T-helper 1 cell treated with Interleukin-12 subunit alpha and Interleukin-12 subunit beta and Interleukin-4 antibody, amounts not matched to agents 30 μg/mL and 1 μg/mL, for 36 hours (primary cell): Measurements from ENCODE around the gene UBA1.

ENCODE experiments used
- H3K27ac Mint-ChIP-seq: one replicate; pipeline ENCODE4 v1.8.0; 2021; ENCODE audit warnings: mild to moderate bottlenecking, mixed read lengths
- H3K27me3 Mint-ChIP-seq: one replicate; pipeline ENCODE4 v1.8.0; 2021; ENCODE audit warnings: low read depth, mixed read lengths
- H3K36me3 Mint-ChIP-seq: one replicate; pipeline ENCODE4 v1.8.0; 2021; ENCODE audit warnings: low read depth, mixed read lengths
- H3K4me1 Mint-ChIP-seq: one replicate; pipeline ENCODE4 v1.8.0; 2021; ENCODE audit warnings: low read depth, mixed read lengths
- H3K4me3 Mint-ChIP-seq: one replicate; pipeline ENCODE4 v1.8.0; 2021; ENCODE audit warnings: mild to moderate bottlenecking, moderate library complexity, mixed read lengths
- H3K9me3 Mint-ChIP-seq: one replicate; pipeline ENCODE4 v1.8.0; 2021; ENCODE audit warnings: mixed read lengths

Gene UBA1

DNA sequence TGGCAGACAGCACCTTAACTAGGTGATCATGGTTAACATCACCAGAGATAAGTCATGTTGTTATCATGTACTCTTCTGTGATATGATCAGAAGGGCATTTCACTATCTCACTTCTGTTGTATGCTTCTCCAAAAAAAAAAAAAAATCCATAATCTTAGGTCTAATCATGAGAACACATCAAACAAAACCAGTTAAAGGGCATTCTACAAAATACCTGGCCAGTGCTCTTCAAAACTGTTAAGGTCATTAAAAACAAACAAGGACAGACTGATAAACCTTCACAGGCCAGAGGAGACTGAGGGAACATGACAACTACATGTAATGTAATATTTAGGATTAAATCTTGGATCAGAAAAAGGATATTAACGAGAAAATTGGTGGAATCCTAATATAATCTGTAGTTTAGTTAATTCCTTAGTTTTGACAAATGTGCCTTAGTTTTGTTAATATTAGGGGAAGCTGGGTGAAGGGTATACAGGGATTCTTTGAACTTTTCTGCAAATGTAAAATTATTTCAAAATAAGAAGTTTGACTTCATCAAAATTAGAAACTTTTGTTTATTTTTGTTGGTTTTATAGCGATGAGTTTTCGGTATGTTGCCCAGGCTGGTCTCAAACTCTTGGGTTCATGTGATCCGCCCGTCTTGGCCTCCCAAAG is 30.6 kb upstream of the UBA1 start:
- peaks cover 9% of the 10 kb centered on the region for H3K36me3 Mint-ChIP-seq
- no peaks in the 10 kb centered on the region for H3K9me3 Mint-ChIP-seq
- H3K4me1 Mint-ChIP-seq, result no peaks in the 10 kb centered on the region
- H3K4me3 Mint-ChIP-seq, result no peak overlapping the region
- H3K27me3 Mint-ChIP-seq, result no peaks in the 10 kb centered on the region
- H3K27ac Mint-ChIP-seq, result no peak overlapping the region

DNA sequence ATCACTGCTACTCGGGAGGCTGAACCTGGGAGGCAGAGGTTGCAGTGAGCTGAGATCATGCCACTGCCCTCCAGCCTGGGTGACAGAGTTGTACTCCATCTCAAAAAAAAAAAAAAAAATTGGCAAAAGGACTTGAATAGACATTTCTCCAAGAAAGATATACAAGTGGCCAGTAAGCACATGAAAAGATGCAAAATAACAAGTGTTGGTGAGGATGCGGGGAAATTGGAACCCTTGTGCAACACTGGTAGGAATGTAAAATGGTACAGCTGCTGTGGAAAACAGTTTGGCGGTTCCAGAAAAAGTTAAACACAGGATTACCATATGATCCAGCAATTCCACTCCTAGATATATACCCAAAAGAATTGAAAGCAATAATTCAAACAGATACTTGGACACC is 29.2 kb upstream of the UBA1 start:
- no peak overlapping the region for H3K4me3 Mint-ChIP-seq
- no peaks in the 10 kb centered on the region for H3K27me3 Mint-ChIP-seq
- no peaks in the 10 kb centered on the region for H3K9me3 Mint-ChIP-seq
- no peak overlapping the region for H3K27ac Mint-ChIP-seq
- H3K4me1 Mint-ChIP-seq, result no peaks in the 10 kb centered on the region
- H3K36me3 Mint-ChIP-seq, result peaks cover 14% of the 10 kb centered on the region

DNA sequence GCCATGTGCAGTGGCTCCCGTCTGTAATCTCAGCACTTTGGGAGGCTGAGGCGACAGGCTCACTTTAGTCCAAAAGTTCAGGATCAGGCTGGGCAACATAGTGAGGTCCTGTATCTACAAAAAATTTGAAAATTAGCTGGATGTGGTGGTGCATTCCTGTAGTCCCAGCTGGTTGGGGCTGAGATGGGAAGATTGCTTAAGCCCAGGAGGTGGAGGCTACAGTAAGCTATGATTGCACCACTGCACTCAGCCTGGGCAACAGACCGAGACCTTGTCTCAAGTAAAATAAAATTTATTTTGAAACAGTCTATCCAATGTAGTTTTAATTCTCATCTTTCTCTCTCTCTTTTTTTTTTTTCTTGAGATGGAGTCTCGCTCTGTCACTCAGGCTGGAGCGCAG is 27.5 kb upstream of the UBA1 start:
- Mint-ChIP-seq H3K27ac (no peak overlapping the region), H3K36me3 (peaks cover 13% of the 10 kb centered on the region), H3K27me3 (no peaks in the 10 kb centered on the region), H3K4me3 (no peak overlapping the region), H3K4me1 (no peaks in the 10 kb centered on the region), H3K9me3 (no peaks in the 10 kb centered on the region)

DNA sequence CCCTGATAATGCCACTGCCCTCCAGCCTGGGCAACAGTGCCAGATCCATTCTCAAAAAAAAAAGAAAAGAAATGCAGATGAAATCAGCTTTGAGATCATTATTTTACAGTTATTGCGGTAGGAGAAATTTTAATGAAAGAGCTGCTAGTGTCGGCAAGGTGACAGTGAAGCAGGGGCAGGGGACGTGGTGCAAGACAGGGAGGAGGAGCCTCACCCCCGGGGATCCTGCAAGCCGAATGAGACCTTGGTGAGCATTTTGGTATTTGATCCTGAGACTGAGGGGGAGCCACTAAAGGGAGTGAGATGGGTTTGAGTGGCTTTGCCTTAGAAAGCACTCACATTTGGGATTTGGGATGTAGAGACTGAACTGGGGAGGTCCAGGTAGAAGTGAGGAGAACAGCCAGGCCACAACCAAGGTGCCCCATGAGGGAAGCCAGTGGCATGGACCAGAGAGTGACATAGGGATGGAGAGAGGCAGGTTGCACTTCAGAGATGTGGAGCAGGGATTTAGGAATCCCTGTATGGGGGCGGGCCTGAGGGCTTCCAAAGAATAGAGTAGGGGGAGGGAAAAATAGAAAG is 25.0 kb upstream of the UBA1 start:
- Mint-ChIP-seq H3K4me1 (no peaks in the 10 kb centered on the region), H3K9me3 (no peaks in the 10 kb centered on the region), H3K4me3 (no peak overlapping the region), H3K27me3 (no peaks in the 10 kb centered on the region), H3K27ac (no peak overlapping the region), H3K36me3 (peaks cover 14% of the 10 kb centered on the region)

DNA sequence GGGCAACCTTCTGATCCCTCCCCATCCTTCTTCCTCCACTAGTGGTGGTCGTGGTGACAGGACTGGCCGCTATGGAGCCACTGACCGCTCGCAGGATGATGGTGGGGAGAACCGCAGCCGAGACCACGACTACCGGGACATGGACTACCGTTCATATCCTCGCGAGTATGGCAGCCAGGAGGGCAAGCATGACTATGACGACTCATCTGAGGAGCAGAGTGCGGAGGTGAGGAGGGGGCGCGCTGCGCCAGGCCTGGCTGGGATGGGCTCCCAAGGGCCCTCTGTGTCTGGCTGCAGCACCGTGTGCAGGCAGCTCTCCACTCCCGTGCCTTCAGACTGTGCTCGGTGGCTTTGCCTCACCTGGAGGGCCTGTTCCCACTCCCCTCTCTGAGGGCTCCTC is 24.4 kb upstream of the UBA1 start:
- H3K27ac Mint-ChIP-seq, result no peak overlapping the region
- H3K27me3 Mint-ChIP-seq, result no peaks in the 10 kb centered on the region

DNA sequence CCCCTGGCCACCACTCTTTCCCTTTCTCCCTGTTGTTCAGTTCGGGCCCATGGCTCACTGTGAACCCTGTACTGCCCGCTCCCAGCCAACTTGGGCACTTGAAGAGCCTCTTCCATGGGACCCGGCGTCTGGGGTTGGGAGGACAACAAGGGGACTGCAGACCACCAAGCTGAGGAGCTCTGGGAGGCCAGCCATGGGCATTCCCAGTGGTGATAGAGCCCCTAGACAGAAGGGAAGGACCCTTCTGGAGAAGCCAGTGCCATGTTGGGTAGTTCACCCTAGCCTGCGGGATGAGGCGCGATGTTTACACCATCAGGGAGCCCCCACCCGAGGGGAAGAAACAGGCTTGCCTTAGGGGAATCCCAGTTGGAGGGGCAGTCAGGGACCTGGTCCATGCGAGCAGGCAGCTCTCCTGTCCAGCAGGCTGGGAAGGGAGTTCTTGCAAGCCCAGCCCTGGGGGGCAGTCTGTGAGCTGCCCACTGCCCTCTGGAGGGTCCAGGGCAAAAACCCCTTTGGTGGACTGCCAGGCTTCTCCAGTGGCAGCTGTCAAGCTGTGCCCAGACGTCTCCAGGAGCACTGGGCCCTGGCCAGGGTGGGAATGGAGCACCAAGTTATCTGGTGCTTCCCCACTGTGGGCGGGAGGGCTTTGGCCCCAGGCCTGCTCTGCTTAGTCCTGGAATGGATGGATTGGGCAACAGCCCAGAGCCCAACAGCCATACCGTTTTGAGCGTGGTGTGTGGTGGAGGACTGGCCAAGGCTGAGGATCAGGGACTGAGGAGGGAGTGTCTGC is 23.7 kb upstream of the UBA1 start:
- no peaks in the 10 kb centered on the region for H3K27me3 Mint-ChIP-seq
- peaks cover 9% of the 10 kb centered on the region for H3K36me3 Mint-ChIP-seq
- no peaks in the 10 kb centered on the region for H3K9me3 Mint-ChIP-seq
- no peaks in the 10 kb centered on the region for H3K4me1 Mint-ChIP-seq
- H3K27ac Mint-ChIP-seq, result no peak overlapping the region
- no peak overlapping the region for H3K4me3 Mint-ChIP-seq

More for the DNA sequence above, 24.4 kb upstream of the UBA1 start:
- no peaks in the 10 kb centered on the region for H3K9me3 Mint-ChIP-seq
- H3K36me3 Mint-ChIP-seq, result peaks cover 14% of the 10 kb centered on the region
- no peaks in the 10 kb centered on the region for H3K4me1 Mint-ChIP-seq
- no peak overlapping the region for H3K4me3 Mint-ChIP-seq

DNA sequence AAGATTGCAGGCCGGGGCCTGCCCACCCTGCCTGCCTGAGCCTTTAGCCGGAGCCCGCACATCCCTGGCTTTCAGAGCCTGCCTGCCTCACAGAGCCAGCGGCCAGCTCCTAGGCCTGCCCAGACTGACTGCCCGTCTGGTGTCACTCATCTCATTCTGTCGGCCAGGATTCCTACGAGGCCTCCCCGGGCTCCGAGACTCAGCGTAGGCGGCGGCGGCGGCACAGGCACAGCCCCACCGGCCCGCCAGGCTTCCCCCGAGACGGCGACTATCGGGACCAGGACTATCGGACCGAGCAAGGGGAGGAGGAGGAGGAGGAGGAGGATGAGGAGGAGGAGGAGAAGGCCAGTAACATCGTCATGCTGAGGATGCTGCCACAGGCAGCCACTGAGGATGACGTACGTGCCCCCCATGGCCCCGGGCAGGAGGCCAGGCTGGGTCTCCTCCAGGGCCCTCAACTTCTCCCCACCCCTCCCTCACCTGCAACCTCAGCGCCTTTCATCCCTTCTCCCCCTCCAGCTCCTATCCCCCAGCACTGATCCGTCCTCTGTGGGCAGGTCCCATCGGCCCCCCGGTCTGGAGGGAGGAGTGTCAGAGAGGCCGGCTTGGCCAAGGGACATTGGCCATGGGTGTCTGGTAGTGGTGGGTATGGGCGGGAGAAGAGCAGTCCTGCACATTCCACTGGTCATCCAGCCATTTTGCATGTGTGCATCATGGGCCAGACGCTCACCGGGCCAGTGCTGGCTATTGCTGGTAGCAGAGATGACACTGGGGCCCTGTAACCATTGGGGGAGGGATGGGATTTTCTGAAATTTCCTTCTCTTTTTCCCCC is 22.6 kb upstream of the UBA1 start:
- peaks cover 8% of the 10 kb centered on the region for H3K36me3 Mint-ChIP-seq
- no peaks in the 10 kb centered on the region for H3K4me1 Mint-ChIP-seq
- H3K4me3 Mint-ChIP-seq, result no peak overlapping the region
- no peaks in the 10 kb centered on the region for H3K27me3 Mint-ChIP-seq
- H3K27ac Mint-ChIP-seq, result no peak overlapping the region
- H3K9me3 Mint-ChIP-seq, result no peaks in the 10 kb centered on the region

DNA sequence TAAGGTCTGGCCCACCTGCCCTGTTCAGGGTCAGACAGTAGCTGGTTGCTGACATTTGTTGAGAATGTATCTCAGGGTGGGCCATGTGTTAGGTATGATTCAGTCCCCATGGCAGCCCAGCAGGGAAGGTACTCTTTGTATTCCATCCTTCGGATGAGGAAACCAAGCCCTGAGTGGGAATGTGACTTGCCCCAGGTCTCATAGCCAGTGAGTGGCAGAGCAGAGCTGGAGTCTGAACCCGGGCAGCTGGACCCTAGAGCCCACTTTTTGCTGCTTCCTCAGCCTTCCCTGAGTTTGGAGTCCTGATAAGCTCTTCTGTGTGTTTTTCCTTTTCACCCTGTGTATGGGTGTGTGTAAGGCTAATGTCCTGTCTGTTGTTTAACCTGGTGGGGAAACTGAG is 21.6 kb upstream of the UBA1 start:
- Mint-ChIP-seq H3K4me1 (no peaks in the 10 kb centered on the region), H3K36me3 (peaks cover 13% of the 10 kb centered on the region)

DNA sequence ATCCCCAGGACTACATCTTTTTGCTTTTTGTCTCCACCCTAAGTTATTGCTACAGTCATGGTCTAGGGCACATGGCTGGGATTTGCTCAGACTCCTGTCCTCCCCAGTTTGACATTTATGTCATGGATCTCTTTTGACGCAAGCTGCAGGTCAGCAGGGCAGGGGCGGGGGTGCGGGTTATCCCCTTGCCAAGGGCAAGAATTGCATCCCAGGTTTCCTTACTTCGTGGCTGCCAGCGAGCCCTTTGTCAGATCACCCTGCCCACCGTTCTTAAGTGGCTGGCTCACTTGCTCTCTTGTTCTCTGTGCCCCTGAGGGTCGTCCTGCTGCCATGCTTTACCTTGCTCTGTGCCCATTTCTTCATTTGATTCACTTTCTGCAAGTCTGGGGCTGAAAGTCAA is 21.1 kb upstream of the UBA1 start:
- Mint-ChIP-seq H3K27ac (no peak overlapping the region), H3K36me3 (peaks cover 13% of the 10 kb centered on the region), H3K4me3 (no peak overlapping the region), H3K9me3 (no peaks in the 10 kb centered on the region), H3K4me1 (no peaks in the 10 kb centered on the region), H3K27me3 (no peaks in the 10 kb centered on the region)

More for the DNA sequence above, 21.6 kb upstream of the UBA1 start:
- no peak overlapping the region for H3K4me3 Mint-ChIP-seq
- H3K27me3 Mint-ChIP-seq, result no peaks in the 10 kb centered on the region
- H3K27ac Mint-ChIP-seq, result no peak overlapping the region
- no peaks in the 10 kb centered on the region for H3K9me3 Mint-ChIP-seq

DNA sequence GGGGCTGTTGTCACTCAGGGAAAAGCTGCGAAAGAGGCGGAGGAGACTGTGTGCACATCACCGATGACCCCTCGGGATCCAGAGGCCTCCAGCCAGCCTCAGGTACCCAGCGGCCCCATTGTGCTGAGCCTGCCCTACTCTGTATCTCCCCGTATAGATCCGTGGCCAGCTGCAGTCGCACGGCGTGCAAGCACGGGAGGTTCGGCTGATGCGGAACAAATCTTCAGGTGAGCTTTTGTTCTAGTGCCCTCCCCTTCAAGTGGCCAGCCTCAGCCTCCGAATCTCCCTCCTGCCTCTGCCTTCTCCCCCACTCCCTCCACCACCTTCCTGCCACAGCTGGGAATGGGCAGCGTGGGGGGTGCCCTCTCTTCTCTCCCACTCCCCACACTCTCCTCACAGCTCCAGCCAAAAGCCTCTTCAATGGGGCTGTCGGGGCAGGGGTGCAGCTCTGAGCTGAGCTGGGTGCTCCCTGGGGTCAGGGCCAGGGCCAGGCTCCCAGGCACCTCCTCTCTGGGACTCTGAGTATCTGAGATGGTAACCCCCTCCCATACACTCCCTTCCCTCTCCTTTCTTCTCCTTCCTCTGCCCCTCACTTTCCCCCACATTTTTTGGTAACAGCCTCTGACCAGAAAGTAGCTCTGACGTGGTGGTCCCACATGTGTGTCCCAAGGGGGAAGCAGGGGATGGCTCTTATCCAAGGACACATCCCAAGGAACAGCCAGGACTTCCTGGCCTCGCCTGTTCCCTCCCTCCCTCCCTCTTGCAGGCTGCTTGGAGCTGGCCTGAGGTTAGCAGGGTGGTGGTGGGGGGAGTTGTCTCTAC is 20.4 kb upstream of the UBA1 start:
- Mint-ChIP-seq H3K27me3 (no peaks in the 10 kb centered on the region), H3K4me1 (no peaks in the 10 kb centered on the region), H3K27ac (no peak overlapping the region), H3K36me3 (peaks cover 17% of the 10 kb centered on the region), H3K9me3 (no peaks in the 10 kb centered on the region), H3K4me3 (no peak overlapping the region)

DNA sequence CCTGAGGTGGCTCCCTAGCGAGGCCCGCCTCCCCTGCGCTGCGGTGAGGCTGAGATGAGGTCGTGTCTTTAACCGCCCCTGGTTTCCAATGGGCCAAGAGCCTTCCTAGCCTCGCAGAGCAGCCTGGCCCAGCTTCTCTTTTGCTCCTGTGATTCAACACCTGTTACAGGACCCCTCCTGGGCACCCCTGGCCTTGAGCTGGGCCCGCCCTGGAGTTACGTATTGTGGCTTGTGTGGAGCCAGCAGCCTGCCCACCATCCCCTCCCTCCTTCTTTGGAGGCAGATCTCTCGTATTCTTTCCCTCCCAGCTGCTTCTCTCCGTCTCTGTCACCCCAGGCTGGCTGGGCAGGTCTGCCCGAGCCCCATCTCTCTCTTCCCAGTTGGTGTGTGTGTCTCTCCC is 19.3 kb upstream of the UBA1 start:
- Mint-ChIP-seq H3K9me3 (no peaks in the 10 kb centered on the region), H3K27ac (no peak overlapping the region), H3K27me3 (no peaks in the 10 kb centered on the region), H3K36me3 (peaks cover 14% of the 10 kb centered on the region), H3K4me3 (no peak overlapping the region), H3K4me1 (no peaks in the 10 kb centered on the region)

DNA sequence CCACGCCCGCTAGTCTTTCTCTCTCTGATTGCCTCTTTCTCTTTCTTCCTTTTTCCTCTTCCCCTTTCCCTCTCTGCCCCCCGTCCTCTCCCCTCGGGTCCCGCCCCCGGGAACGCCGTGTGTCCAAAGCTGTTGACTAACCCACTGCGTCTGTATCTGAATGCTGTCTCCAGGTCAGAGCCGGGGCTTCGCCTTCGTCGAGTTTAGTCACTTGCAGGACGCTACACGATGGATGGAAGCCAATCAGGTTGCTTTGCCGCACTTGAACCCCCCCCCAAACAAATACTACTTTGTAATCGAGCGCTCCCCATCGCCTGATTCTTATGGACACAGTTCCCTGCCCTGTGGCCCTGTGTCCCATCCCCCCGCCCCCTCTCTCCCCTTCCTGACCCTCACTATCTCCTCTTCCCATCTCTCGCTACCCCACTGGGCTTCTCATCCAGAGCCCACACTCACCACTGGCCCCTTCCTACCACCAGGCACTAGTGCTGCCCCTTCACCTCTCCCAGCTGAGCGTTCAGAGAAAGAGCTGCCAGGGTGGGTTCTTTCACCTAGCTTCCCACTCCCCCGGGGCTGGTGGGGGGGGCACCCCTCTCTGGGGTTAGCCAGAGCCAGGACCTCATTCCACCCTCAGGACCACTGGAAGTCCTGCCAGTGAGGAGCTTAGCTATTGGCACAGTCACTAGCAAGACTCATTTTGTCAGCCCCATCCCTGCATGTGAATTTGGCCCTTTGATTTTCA is 18.6 kb upstream of the UBA1 start:
- Mint-ChIP-seq H3K27ac (no peak overlapping the region), H3K4me3 (no peak overlapping the region), H3K4me1 (no peaks in the 10 kb centered on the region), H3K27me3 (no peaks in the 10 kb centered on the region), H3K36me3 (peaks cover 14% of the 10 kb centered on the region), H3K9me3 (no peaks in the 10 kb centered on the region)

DNA sequence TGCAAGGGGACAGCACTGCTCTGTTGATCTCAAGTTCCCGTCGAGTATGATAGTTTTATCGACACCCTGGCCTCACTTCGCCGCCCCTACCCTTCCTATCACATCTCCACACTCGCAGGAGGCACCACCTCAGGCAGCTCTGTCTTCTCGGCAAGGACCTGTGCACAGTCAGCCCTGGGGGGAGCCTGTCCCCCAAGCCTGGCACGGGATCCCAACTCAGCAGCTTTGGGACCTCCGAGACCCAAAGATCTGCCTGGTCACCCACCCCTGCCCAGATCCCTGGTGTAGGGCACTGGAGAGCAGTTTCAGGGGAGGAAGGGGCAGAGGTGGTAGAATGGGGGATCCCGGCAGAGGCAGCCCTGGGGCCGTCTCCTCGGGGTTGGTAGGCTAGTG is 18.0 kb upstream of the UBA1 start:
- no peaks in the 10 kb centered on the region for H3K27me3 Mint-ChIP-seq
- no peak overlapping the region for H3K4me3 Mint-ChIP-seq
- H3K4me1 Mint-ChIP-seq, result no peaks in the 10 kb centered on the region
- peaks cover 14% of the 10 kb centered on the region for H3K36me3 Mint-ChIP-seq
- no peaks in the 10 kb centered on the region for H3K9me3 Mint-ChIP-seq
- no peak overlapping the region for H3K27ac Mint-ChIP-seq
